GM19240 (cell line): Measurements from ENCODE around the gene ABLIM3.
"Not testable (repeated sequence)": the region's sequence is repeated elsewhere in the genome, so short reads cannot be mapped to it uniquely, and the experiment has no call there.

Experiments used
- DNase-seq: peaks from one replicate; pipeline ENCODE4 v3.0.0; 2011; ENCODE audit warnings: low spot score; ENCODE audit not compliant: insufficient read length

The ABLIM3 gene

GRCh38 chr5:149256451-149256850 lies 115.2 kb downstream of the ABLIM3 start:
- no peak for DNase-seq

- no peak for DNase-seq
Observed at GRCh38 chr5:149257131-149257530, 115.8 kb downstream of the ABLIM3 start.

- DNase-seq, result no peak
Observed at GRCh38 chr5:149257889-149258705, 116.8 kb downstream of the ABLIM3 start.

- DNase-seq, result no peak
Observed at GRCh38 chr5:149260761-149261160, 119.5 kb downstream of the ABLIM3 start.

GRCh38 chr5:149261246-149261645 lies 120.0 kb downstream of the ABLIM3 start:
- DNase-seq, result no peak

- DNase-seq, result no peak
Observed at GRCh38 chr5:149262315-149262714, 121.0 kb downstream of the ABLIM3 start.

- DNase-seq, result peak; percentile 14
Observed at GRCh38 chr5:149264439-149265067, 123.3 kb downstream of the ABLIM3 start.

- no peak for DNase-seq
Observed at GRCh38 chr5:149265068-149265465, 123.8 kb downstream of the ABLIM3 start.

- DNase-seq, result no peak
Observed at GRCh38 chr5:149265597-149265996, 124.3 kb downstream of the ABLIM3 start.

- DNase-seq, result no peak
Observed at GRCh38 chr5:149267241-149267973, 126.1 kb downstream of the ABLIM3 start.

GRCh38 chr5:149268928-149269557 lies 127.8 kb downstream of the ABLIM3 start:
- peak; percentile 30 for DNase-seq

GRCh38 chr5:149271195-149271715 lies 130.0 kb downstream of the ABLIM3 start:
- DNase-seq, result no peak

- DNase-seq, result no peak
Observed at GRCh38 chr5:149271716-149272563, 130.6 kb downstream of the ABLIM3 start, which contains the start of gene AFAP1L1. Gene AFAP1L1, plus strand, starts transcription at chr5:149271859. Its CDS starts 110 bp downstream, at chr5:149271969.

- not testable (repeated sequence) for DNase-seq
Observed at GRCh38 chr5:149272781-149273180, 131.5 kb downstream of the ABLIM3 start.

- no peak for DNase-seq
Observed at GRCh38 chr5:149273237-149273636, 131.9 kb downstream of the ABLIM3 start.

GRCh38 chr5:149273950-149274349 lies 132.7 kb downstream of the ABLIM3 start:
- DNase-seq, result no peak

GRCh38 chr5:149274939-149275338 lies 133.6 kb downstream of the ABLIM3 start:
- DNase-seq, result no peak

- no peak for DNase-seq
Observed at GRCh38 chr5:149277801-149278200, 136.5 kb downstream of the ABLIM3 start.

- DNase-seq, result no peak
Observed at GRCh38 chr5:149278451-149279210, 137.3 kb downstream of the ABLIM3 start.

GRCh38 chr5:149279661-149280060 lies 138.4 kb downstream of the ABLIM3 start:
- no peak for DNase-seq
